ENCODE results near the gene TRMT11. TPM values are rescaled to one million over a fixed set of nuclear protein-coding genes. Genes with fewer than 3 reads are reported as not detected.

TRMT11 gene
- total RNA-seq, 1 experiment from 2014 or later = 36.7 TPM

GRCh38 chr6:125945378-125946141 lies 40.8 kb upstream of the TRMT11 start:
- intact Hi-C loops (cut with micrococcal nuclease; ENCODE audit: unreplicated experiment) = loop anchor here (1.0 kb wide), 3 partner anchors 11 to 45 kb away; partner anchors contain the start of gene HINT3
- ChIA-PET CTCF (interaction anchor here (0.9 to 3.0 kb wide), 4 partner anchors 11 to 88 kb away, joined by 3 to 30 read pairs (median 6); partner anchors contain the start of gene HINT3), POLR2A (interaction anchor here (0.5 to 1.2 kb wide), 6 partner anchors 11 to 46 kb away, joined by 3 to 5 read pairs (median 4); partner anchors contain the start of genes HINT3 and TRMT11)
- H3K36me3 Mint-ChIP-seq (ENCODE audit: insufficient read depth, unreplicated experiment) = no peaks in the 10 kb centered on the region
- TF ChIP-seq CTCF (IDR thresholded peaks at IDR 0.05; ENCODE audit: insufficient read depth in 1 of 2, low read depth in 1 of 2, low read length in 1 of 2, severe bottlenecking in 1 of 2, unreplicated experiment in 1 of 2) = no peak
- no peaks in the 10 kb centered on the region for H3K9me3 Mint-ChIP-seq (ENCODE audit: unreplicated experiment)
- H3K4me3 Mint-ChIP-seq (ENCODE audit: unreplicated experiment) = peak overlapping the region; percentile 32
- no peak overlapping the region for H3K4me3 ChIP-seq (ENCODE audit: low read depth, low read length)
- no peaks in the 10 kb centered on the region for H3K9me3 ChIP-seq
- no peaks in the 10 kb centered on the region for H3K27me3 Mint-ChIP-seq (ENCODE audit: insufficient read depth, unreplicated experiment)
- TSS peak; percentile 46 for BruUV-seq (replicated peaks)
- H3K36me3 ChIP-seq (ENCODE audit: control insufficient read depth, insufficient read depth, low read length) = no peaks in the 10 kb centered on the region
- peaks cover 41% of the 10 kb centered on the region for H3K4me1 Mint-ChIP-seq (ENCODE audit: low read depth, unreplicated experiment)
- peaks cover 95% of the 10 kb centered on the region for H3K4me1 ChIP-seq
- H3K27ac Mint-ChIP-seq (ENCODE audit: unreplicated experiment) = peak overlapping the region; percentile 77
- DNase-seq = peak; percentile 64 to 69
- no peaks in the 10 kb centered on the region for H3K27me3 ChIP-seq (replicated peaks; ENCODE audit: control insufficient read depth, insufficient read depth, low read length)

- peaks cover 16% of the 10 kb centered on the region for H3K9me3 Mint-ChIP-seq (ENCODE audit: unreplicated experiment)
- H3K4me3 Mint-ChIP-seq (ENCODE audit: unreplicated experiment) = no peak overlapping the region
- no peaks in the 10 kb centered on the region for H3K36me3 ChIP-seq (ENCODE audit: control insufficient read depth, insufficient read depth, low read length)
- no peaks in the 10 kb centered on the region for H3K27me3 Mint-ChIP-seq (ENCODE audit: insufficient read depth, unreplicated experiment)
- H3K4me1 Mint-ChIP-seq (ENCODE audit: low read depth, unreplicated experiment) = peaks cover 53% of the 10 kb centered on the region
- no peaks in the 10 kb centered on the region for H3K36me3 Mint-ChIP-seq (ENCODE audit: insufficient read depth, unreplicated experiment)
- POLR2A ChIA-PET = interaction anchor here (1.0 to 1.3 kb wide), 2 partner anchors 9 to 10 kb away, joined by 4 to 5 read pairs; partner anchors contain the start of gene HINT3
- no peaks in the 10 kb centered on the region for H3K27me3 ChIP-seq (replicated peaks; ENCODE audit: control insufficient read depth, insufficient read depth, low read length)
- H3K4me1 ChIP-seq = peaks cover 74% of the 10 kb centered on the region
- CTCF ChIA-PET = interaction anchor here (1.0 to 1.6 kb wide), 3 partner anchors 9 to 48 kb away, joined by 3 to 20 read pairs (median 4); partner anchors contain the start of gene HINT3
- DNase-seq = no peak
- intact Hi-C loops (cut with micrococcal nuclease; ENCODE audit: unreplicated experiment) = loop anchor here (1.0 kb wide), 1 partner anchor 75 kb away; no protein-coding TSS in a partner anchor
- peak overlapping the region; percentile 43 for H3K27ac Mint-ChIP-seq (ENCODE audit: unreplicated experiment)
- no peak for TF ChIP-seq CTCF (IDR thresholded peaks at IDR 0.05; ENCODE audit: insufficient read depth in 1 of 2, low read depth in 1 of 2, low read length in 1 of 2, severe bottlenecking in 1 of 2, unreplicated experiment in 1 of 2)
- H3K4me3 ChIP-seq (ENCODE audit: low read depth, low read length) = no peak overlapping the region
- BruUV-seq (replicated peaks) = no TSS peak
- peaks cover under 1% of the 10 kb centered on the region for H3K9me3 ChIP-seq
Measured at GRCh38 chr6:125947615-125948014, 38.7 kb upstream of the TRMT11 start.

GRCh38 chr6:125948455-125948854 lies 37.9 kb upstream of the TRMT11 start:
- H3K9me3 ChIP-seq = peaks cover 5% of the 10 kb centered on the region
- intact Hi-C loops (cut with micrococcal nuclease; ENCODE audit: unreplicated experiment) = loop anchor here (1.0 kb wide), 1 partner anchor 76 kb away; no protein-coding TSS in a partner anchor
- H3K27me3 Mint-ChIP-seq (ENCODE audit: insufficient read depth, unreplicated experiment) = no peaks in the 10 kb centered on the region
- DNase-seq = peak in 1 of 2 experiments; percentile 46
- H3K27me3 ChIP-seq (replicated peaks; ENCODE audit: control insufficient read depth, insufficient read depth, low read length) = no peaks in the 10 kb centered on the region
- ChIA-PET POLR2A (interaction anchor here (1.0 to 1.3 kb wide), 2 partner anchors 8 to 9 kb away, joined by 4 to 5 read pairs; partner anchors contain the start of gene HINT3), CTCF (interaction anchor here (1.0 to 1.6 kb wide), 3 partner anchors 8 to 49 kb away, joined by 3 to 20 read pairs (median 4); partner anchors contain the start of gene HINT3)
- peak overlapping the region; percentile 19 for H3K4me3 Mint-ChIP-seq (ENCODE audit: unreplicated experiment)
- H3K27ac Mint-ChIP-seq (ENCODE audit: unreplicated experiment) = peak overlapping the region; percentile 43
- no peaks in the 10 kb centered on the region for H3K36me3 Mint-ChIP-seq (ENCODE audit: insufficient read depth, unreplicated experiment)
- peaks cover 46% of the 10 kb centered on the region for H3K4me1 Mint-ChIP-seq (ENCODE audit: low read depth, unreplicated experiment)
- H3K9me3 Mint-ChIP-seq (ENCODE audit: unreplicated experiment) = peaks cover 17% of the 10 kb centered on the region
- no peak for TF ChIP-seq CTCF (IDR thresholded peaks at IDR 0.05; ENCODE audit: insufficient read depth in 1 of 2, low read depth in 1 of 2, low read length in 1 of 2, severe bottlenecking in 1 of 2, unreplicated experiment in 1 of 2)
- BruUV-seq (replicated peaks) = no TSS peak
- H3K4me3 ChIP-seq (ENCODE audit: low read depth, low read length) = no peak overlapping the region
- H3K36me3 ChIP-seq (ENCODE audit: control insufficient read depth, insufficient read depth, low read length) = no peaks in the 10 kb centered on the region
- peaks cover 66% of the 10 kb centered on the region for H3K4me1 ChIP-seq

Measured in Caco-2 (cell line).